Umbilical cord (tissue), 2 donors: ENCODE results near the gene KRTAP1-5. TPM values are rescaled to one million over a fixed set of nuclear protein-coding genes. Genes with fewer than 3 reads are reported as not detected.
"Not testable (repeated sequence)": the region's sequence is repeated elsewhere in the genome, so short reads cannot be mapped to it uniquely, and the experiment has no call there.

ENCODE experiments used
- DNase-seq: peaks from one replicate; pipeline ENCODE4 v3.0.0-alpha.2; 2015; ENCODE audit warnings: low spot score
- total RNA-seq: library from RNA; depleted of rRNA; stranded (reverse); fragments of >200 nt; gene quantifications from one replicate; pipeline ENCODE4 v1.2.3, GENCODE V29; 2014; ENCODE audit warnings: low replicate concordance; ENCODE audit not compliant: insufficient read depth

Gene KRTAP1-5, protein sequence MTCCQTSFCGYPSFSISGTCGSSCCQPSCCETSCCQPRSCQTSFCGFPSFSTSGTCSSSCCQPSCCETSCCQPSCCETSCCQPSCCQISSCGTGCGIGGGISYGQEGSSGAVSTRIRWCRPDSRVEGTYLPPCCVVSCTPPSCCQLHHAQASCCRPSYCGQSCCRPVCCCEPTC
- total RNA-seq: not detected

DNA sequence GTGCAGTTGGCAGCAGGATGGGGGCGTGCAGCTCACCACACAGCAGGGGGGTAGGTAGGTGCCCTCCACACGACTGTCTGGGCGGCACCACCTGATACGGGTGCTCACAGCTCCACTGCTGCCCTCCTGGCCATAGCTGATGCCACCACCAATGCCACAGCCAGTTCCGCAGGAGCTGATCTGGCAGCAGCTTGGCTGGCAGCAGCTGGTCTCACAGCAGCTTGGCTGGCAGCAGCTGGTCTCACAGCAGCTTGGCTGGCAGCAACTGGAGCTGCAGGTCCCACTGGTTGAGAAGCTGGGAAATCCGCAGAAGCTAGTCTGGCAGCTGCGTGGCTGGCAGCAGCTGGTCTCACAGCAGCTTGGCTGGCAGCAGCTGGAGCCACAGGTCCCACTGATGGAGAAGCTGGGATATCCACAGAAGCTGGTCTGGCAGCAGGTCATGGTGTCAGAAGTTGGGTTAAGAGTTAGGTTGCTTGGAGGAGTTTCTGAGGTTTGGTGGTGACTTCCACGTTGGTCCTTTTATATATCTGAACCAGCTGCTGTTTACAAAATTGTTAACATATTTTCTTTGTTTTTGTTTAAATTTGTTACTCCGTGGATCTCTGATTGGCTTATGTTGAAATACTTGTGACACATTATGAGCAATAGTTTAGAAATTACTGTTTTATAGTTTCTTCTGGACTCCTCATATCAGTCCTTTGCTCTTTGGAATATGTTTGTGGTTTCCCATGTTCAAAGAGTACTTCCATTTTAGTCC is at the start of gene KRTAP1-5:
Gene KRTAP1-5 (minus strand): TSS at position 494 of the 757 bp plus-strand sequence. CDS start 53 bp downstream, at position 441.
- no peak for DNase-seq

DNA sequence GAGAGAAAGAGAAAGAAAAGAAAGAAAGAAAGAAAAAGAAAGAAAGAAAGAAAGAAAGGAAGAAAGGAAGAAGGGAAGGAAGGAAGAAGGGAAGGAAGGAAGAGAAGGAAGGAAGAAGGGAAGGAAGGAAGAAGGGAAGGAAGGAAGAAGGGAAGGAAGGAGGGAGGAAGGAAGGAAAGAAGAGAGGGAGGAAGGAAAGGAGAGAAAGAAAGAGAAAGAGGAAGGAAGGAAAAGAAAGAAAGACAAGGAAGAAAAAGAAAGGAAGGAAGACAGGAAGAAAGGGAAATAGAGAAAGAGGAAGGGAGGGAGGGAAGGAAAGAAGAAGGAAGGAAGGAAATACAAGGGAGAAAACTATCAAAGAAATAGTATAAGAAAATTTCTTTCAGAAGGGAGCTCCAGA is 49.8 kb upstream of the KRTAP1-5 start:
- no peak for DNase-seq

DNA sequence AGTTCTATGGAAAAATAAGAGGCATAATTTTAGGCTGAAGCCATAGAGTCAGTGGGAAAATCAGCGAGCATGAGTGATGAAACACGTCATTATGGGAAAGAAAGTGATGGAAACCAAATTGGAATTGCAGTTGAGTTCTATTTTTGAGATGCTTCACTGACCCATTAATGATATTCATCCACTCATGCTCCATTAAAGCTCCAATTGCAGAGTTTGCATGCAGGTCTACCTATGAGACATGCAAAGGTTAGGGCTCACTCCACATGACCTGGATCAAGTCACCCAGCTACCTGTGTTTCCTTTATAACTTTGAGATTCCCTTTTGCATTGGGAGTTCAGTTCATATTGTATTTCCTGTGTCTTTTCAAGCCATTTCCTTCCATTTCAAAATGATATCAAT is 46.7 kb upstream of the KRTAP1-5 start:
- no peak for DNase-seq

DNA sequence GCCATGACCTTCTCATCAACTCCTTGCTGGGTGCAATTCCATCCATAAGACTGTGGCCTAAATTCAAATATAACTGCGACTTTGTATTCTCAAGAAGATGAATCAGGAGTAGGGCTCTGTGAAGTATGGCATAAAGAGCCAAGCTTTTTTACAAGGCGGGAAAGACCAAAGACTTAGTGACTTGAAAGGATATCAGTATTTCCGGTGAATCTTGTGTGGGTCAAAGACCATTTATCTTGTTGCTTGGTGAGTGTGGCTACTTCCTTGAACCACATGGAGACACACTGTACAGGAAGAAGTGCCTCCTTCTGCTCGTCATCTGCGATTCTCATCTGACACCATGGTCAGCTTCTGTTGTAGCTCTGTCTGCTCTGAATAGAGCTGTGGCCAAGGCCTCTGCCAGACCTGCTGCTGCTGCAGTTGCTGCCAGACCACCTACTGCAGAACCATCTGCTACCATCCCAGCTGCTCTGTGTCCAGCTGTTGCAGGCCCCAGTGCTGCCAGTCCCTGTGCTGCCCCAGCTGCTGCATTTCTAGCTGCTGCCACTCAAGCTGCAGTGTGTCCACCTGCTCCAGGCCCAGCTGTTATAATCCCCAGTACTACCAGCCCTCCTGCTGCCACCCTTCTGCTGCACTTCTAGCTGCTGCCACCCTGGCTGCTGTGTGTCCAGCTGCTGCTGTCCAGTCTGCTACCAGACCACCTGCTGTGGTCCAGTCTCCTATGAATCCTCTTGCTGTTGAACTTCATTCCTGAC is 44.8 kb upstream of the KRTAP1-5 start:
- DNase-seq: no peak

DNA sequence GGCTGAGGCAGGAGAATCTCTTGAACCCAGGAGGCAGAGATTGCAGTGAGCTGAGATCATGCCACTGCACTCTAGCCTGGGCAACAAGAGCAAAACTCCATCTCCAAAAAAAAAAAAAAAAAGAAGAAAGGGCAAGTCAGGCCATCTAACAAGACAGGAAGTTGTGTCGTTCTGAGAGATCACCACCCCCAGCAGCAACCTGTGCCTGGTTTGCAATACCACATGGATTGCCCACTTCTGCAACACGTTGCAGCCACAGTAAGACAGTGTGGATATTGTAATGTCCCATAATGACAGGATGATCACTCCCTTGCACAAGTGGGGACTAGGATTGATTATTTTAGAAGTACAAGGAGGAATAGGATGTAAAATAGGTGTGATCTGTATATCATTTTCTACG is 42.0 kb upstream of the KRTAP1-5 start:
- no peak for DNase-seq

- DNase-seq: no peak
These were observed 40.3 kb upstream of the KRTAP1-5 start for GRCh38 chr17:41067281-41067680.

- DNase-seq: no peak
These were observed 39.0 kb upstream of the KRTAP1-5 start, which contains the start of gene KRTAP2-4 for GRCh38 chr17:41065829-41066624. TSS of gene KRTAP2-4 (minus strand) at chr17:41065879. CDS start at chr17:41065845, 34 bp downstream.

DNA sequence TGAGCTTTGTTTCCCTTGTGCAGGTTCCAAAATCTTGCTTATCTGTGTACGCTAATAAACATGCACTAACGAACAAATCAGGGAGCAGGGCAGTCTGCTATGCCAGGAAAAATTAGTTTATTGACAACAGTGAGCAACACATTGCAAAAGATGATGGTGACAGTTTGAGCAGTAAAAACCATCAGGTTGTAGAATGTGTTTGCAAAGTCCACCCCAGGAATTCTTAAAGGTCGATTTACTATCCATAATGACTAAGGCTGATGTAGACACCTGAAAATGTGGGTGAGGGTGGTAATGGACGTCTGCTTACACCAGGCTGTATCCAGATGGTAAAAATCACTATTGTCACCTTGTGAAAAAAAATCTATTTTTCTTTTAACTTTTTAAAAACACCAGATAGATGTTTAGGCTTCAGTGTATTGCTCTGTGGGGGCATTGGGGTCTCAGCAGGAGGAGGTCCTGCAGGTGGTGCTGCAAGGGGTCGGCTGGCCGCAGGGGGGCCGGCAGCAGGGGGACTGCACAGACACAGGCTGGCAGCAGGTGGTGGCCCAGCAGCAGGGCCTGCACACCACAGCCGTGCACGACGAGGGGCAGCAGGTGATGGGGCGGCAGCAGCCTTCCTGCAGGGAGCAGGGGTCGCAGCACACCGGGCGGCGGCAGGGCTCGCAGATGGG is 38.1 kb upstream of the KRTAP1-5 start:
- DNase-seq: not testable (repeated sequence)

- DNase-seq: no peak
These were observed 37.3 kb upstream of the KRTAP1-5 start for GRCh38 chr17:41064301-41064700.

DNA sequence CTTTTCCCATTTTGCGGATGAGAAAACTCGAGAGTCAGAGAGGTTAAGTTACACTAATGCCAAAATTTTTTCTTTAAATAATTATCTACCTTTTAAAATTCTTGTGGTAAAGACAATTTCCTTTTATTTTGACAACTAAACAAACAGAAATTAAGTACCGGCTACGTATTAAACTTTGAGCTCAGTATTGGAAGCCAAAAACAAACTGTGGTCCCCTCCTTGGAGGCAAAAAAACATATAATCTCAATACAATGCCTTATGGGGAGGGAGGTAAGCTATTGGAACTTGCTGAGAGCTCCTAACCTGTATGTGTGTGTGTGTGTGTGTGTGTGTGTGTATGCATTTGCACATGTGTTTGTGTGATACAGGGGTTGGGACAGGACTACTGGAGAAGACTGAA is 36.4 kb upstream of the KRTAP1-5 start:
- no peak for DNase-seq

DNA sequence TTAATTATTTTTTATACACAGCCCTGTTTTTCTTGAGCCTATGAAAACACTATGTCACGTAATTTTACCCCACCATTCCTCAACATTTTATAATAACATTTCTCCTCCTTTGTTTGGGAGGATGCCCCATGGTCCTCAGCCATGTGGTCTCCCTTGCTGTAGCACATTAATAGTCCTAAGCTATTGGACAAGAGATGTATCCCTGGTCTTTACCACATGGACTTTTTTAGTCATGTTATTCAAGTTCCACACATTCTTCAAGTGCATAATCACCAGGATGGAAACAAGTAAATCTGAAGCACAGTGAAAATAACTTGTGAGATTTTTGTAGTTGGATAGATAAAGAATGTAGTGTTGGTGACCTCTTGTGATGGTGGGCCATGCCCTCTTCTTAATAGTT is 35.0 kb upstream of the KRTAP1-5 start:
- peak; percentile 72 for DNase-seq

DNA sequence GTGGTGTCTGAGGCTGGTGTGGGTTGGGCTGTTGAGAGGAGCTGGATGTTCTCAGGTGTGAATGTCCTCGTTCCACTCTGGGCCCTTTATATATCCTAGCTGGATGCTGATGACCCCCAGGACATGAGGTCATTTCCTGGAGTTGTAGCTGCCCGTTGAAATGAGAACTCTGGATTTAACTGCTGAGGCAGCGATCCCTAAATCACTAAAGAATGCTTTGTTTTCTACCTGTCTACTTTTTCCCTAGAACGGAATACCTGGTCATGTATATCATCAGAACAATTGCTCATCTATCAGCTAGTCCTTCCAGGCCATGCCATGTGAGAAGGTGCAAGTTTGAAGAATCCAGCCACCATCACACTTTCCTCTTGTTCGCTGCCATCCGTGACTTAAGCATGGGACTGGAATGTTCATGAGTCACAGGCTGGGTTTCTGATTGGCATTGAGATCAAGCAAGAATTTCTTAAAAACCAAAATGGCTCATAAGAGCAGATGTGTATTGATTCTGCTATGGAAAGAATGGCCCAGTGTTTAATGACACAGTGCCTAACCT is 33.1 kb upstream of the KRTAP1-5 start, which contains the start of gene KRTAP2-3:
Gene KRTAP2-3 (minus strand): TSS at position 63 of the 553 bp plus-strand sequence. CDS start 64 bp downstream, outside the sequence.
- DNase-seq: peak; percentile 34

- not testable (repeated sequence) for DNase-seq
These were observed 32.5 kb upstream of the KRTAP1-5 start for GRCh38 chr17:41059276-41060051.

DNA sequence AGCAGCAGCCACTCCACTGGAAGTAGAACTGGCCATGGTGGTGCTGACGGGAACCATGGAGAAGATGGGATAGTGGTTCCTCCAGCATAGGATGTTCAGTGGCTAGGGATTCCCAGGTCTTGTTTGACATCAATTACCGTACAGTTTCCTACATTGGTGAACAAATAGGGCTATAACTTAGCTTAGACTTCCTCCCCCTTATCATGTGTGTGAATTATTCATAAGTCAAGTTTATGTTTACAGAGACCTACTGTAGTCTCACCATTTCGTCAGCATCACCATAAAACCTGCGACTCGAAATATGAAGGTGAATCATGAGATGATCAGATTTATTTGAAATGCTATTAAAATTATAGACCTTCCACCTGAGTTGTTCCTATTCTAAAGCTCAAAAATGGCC is 31.7 kb upstream of the KRTAP1-5 start:
- no peak for DNase-seq

- no peak for DNase-seq
These were observed 30.5 kb upstream of the KRTAP1-5 start for GRCh38 chr17:41057547-41057946.

DNA sequence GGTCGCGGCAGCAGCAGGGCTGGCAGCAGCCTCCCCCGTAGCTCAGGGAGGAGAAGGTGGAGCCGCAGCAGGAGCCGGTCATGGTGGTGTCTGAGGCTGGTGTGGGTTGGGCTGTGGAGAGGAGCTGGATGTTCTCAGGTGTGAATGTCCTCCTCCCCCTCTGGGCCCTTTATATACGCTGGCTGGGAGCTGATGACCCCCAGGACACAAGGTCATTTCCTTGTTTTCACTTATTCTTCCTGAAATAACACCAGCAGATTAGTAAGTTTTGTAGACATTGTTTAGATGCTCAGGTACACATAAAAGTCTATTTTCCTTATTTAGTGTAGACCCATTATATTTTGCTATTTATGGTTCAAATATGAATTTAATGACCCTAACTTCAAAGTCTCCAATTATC is 28.1 kb upstream of the KRTAP1-5 start, which contains the start of gene KRTAP2-2:
Gene KRTAP2-2 (minus strand): TSS at position 101 of the 400 bp plus-strand sequence. CDS start 19 bp downstream, at position 82.
- not testable (repeated sequence) for DNase-seq

GRCh38 chr17:41054556-41054955 is 27.5 kb upstream of the KRTAP1-5 start:
- not testable (repeated sequence) for DNase-seq

DNA sequence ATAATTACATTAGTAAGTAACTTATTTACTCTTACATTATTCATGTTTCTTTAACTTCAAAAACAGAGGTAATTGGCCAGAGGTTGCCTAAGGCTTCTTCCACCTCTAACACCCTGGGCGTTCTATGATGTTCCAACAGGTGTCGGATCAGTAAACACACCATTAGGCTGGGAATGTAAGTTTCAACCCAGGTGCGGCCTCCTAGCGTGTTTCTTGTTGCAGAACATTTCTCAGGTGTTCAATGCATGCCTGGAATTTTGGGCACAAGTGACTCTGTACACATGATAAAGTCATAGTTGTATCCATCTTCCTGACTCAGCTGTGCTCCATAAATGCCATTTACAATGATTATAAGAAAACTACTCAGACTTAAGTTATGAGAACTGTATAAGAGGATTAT is 27.0 kb upstream of the KRTAP1-5 start:
- no peak for DNase-seq

- no peak for DNase-seq
These were observed 25.6 kb upstream of the KRTAP1-5 start for GRCh38 chr17:41052566-41052965.

DNA sequence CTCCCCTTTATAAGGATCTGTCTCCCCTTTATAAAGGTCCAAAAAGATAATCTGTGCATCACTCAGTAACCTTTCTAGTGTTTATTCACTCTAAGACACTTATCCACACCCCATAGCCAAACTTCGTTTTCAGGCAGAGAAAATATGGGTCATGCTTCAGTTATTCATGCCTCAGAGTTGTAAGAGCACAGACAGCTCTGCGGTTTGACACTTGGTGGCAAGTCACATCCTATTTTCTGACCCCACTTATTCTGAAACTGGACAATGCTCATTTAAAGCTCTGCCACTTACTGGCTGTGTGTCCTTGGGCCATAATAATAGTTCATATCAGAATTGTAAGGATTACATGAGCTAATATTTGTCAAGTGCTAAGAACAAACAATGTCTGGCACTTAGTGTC is 22.1 kb upstream of the KRTAP1-5 start:
- no peak for DNase-seq
